ENCODE measurements around the gene STK11IP. TPM values are rescaled to one million over a fixed set of nuclear protein-coding genes. Genes with fewer than 3 reads are reported as not detected.
A peak's percentile ranks its signal among the peaks of the same experiment; 100 is the strongest.

The STK11IP gene
- total and polyA plus RNA-seq, 2 of the 13 experiments (the other 11 are each of a cell fraction or from before 2014, with no cell fraction given): 12.8 to 24.0 TPM

GRCh38 chr2:219642465-219643083 lies 44.9 kb downstream of the STK11IP start (continued):
- TF ChIP-seq, protein P1, sequence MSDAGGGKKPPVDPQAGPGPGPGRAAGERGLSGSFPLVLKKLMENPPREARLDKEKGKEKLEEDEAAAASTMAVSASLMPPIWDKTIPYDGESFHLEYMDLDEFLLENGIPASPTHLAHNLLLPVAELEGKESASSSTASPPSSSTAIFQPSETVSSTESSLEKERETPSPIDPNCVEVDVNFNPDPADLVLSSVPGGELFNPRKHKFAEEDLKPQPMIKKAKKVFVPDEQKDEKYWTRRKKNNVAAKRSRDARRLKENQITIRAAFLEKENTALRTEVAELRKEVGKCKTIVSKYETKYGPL (CRISPR knock-in tag; IDR thresholded peaks at IDR 0.05): no peak
- TF ChIP-seq ZNF235 (CRISPR knock-in tag; IDR thresholded peaks at IDR 0.05; ENCODE audit: borderline replicate concordance) (no peak; the same call in 1 of the 2 replicates), MXD4 (CRISPR knock-in tag; IDR thresholded peaks at IDR 0.05) (peak; percentile 78; the same call in 1 of the 2 replicates), KLF15 (CRISPR knock-in tag; IDR thresholded peaks at IDR 0.05; ENCODE audit: borderline replicate concordance) (no peak), ZFY (CRISPR knock-in tag; IDR thresholded peaks at IDR 0.05) (peak; percentile 53; the same call in 1 of the 2 replicates), ZHX2 (IDR thresholded peaks at IDR 0.05; ENCODE audit: low read depth) (no peak), ZHX2 (CRISPR knock-in tag; IDR thresholded peaks at IDR 0.05; ENCODE audit: borderline replicate concordance) (no peak), NFE2 (CRISPR knock-in tag; IDR thresholded peaks at IDR 0.05) (no peak), PCBP2 (optimal IDR thresholded peaks at IDR 0.05; ENCODE audit: low read depth, low read length, poor library complexity, severe bottlenecking) (no peak), ZBTB20 (CRISPR knock-in tag; IDR thresholded peaks at IDR 0.05; ENCODE audit: borderline replicate concordance, low read depth) (no peak), ZNF775 (CRISPR knock-in tag; IDR thresholded peaks at IDR 0.05; ENCODE audit: borderline replicate concordance) (no peak), NFATC3 (CRISPR knock-in tag; IDR thresholded peaks at IDR 0.05) (no peak), JUN (CRISPR knock-in tag; IDR thresholded peaks at IDR 0.05) (no peak), ZNF232 (CRISPR knock-in tag; IDR thresholded peaks at IDR 0.05; ENCODE audit: borderline replicate concordance) (peak; percentile 70; the same call in 1 of the 2 replicates), ZSCAN25 (CRISPR knock-in tag; IDR thresholded peaks at IDR 0.05) (no peak), RFX3 (CRISPR knock-in tag; IDR thresholded peaks at IDR 0.05) (peak; percentile 94), POLR2A (IDR thresholded peaks at IDR 0.05; ENCODE audit: insufficient read depth in 1 of 2, low read depth in 2 of 2, low read length in 2 of 2) (no peak), ZFX (CRISPR knock-in tag; IDR thresholded peaks at IDR 0.05; ENCODE audit: low read depth) (peak; percentile 48; the same call in 1 of the 2 replicates), KLF13 (CRISPR knock-in tag; IDR thresholded peaks at IDR 0.05) (no peak), NR2F2 (IDR thresholded peaks at IDR 0.05; ENCODE audit: borderline replicate concordance, low read depth) (no peak), ZNF749 (CRISPR knock-in tag; IDR thresholded peaks at IDR 0.05; ENCODE audit: borderline replicate concordance) (no peak), LCORL (IDR thresholded peaks at IDR 0.05) (no peak), LCORL (CRISPR knock-in tag; IDR thresholded peaks at IDR 0.05) (peak; percentile 95), PHB2 (IDR thresholded peaks at IDR 0.05; ENCODE audit: partially characterized antibody) (no peak)
- TF ChIP-seq, protein P2, sequence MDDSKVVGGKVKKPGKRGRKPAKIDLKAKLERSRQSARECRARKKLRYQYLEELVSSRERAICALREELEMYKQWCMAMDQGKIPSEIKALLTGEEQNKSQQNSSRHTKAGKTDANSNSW (CRISPR knock-in tag; IDR thresholded peaks at IDR 0.05; ENCODE audit: borderline replicate concordance): no peak

All from HepG2 (cell line).